KG1 (cell line): ENCODE measurements around the gene IFI27L1.

Experiments used
- DNase-seq: peaks from one replicate; lab custom pipeline; 2025; lab: John Stamatoyannopoulos, UW

The IFI27L1 gene

DNA sequence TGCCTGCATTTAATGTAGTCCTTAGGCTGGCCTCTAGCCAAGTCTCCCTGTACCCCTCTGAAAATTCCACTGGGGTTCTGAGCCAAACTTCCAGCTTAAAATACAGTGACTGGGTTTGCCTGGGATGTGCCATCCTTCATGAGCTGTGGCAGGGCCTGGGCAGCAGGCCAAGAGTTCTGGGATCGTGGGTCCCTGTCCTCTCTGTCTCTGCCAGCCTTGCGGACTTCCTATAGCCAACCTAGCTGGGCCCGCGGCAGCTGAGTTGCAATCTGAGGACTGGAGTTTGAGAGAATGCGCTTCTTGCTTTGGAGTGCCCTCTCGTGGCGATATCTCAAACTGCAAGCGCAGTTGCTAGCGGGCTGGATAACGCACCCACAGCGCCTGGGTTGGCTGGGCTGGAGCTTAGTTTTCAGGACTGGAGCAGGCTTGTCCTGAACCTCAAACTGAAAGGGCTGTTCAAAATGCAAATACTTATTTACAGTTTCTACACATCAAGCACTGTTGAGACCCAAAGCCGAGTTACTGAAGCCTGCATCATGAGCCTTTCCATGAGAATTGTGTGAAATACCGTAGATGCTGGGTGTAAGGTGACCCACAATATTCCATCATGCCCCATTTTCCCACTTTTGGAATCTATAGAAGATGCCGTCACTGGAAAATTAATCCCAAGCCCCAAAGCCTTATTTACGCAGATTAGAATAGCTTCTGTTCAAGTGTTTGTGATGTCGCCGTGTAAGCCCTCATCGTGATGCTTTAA, 55.6 kb downstream of the IFI27L1 start:
- DNase-seq = peak; percentile 54

DNA sequence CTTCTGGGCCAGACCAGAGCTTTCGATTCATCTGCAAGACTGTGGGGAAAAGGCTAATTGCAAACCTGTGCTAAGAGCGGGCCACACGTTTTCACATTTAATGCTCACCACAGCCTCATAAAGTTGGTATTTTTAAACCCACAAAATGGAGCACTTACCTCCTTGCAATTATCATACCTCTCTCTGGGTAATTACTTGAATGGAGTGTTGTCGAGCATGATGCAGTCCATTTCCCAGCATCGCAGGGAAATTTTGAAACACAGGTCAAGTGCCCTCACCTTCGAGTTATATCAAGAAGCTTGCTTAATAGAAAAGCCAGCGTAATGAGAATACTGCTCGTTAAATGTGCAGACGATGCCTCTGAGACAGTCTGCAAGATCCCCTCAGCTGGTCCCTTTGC, 57.1 kb downstream of the IFI27L1 start:
- DNase-seq = no peak

DNA sequence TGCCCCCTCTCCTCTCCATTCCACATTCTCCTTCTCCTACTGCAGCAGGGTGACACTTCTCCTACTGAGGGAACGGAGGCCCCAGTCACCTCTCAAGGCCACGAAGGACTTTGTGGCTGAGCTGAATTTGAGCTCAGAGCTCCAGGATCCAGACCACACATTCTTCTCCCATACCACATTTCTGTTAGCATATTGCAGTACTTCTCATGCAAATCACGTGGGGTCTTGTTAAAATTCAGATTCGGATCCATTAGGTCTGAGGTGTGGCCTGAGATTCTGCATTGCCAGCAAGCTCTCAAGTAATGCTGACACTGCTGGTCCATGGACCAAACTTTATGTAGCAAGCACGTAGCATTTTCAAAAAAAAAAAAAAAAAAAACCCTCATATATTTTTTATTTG, 57.9 kb downstream of the IFI27L1 start:
- no peak for DNase-seq

- DNase-seq = no peak
These were observed 58.3 kb downstream of the IFI27L1 start for GRCh38 chr14:94139421-94139820.

DNA sequence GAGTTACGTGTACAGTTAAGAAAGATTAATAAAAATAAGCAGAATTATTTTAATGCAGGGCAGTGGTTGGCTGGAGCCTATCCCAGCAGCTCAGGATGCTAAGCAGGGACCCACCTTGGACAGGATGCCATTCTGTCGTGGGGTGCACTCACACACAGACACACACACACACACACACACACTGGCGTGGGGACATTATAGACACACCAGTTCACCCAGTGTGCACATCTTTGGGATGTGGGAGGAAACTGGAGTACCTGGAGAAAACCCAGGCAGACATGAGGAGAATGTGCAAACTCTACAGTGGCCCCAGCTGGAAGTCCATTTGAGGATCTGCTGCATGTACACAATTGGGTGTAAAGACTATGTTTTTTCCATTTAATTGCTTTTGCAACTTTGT, 61.1 kb downstream of the IFI27L1 start:
- DNase-seq = no peak

GRCh38 chr14:94142836-94143235, 61.7 kb downstream of the IFI27L1 start:
- DNase-seq = no peak

DNA sequence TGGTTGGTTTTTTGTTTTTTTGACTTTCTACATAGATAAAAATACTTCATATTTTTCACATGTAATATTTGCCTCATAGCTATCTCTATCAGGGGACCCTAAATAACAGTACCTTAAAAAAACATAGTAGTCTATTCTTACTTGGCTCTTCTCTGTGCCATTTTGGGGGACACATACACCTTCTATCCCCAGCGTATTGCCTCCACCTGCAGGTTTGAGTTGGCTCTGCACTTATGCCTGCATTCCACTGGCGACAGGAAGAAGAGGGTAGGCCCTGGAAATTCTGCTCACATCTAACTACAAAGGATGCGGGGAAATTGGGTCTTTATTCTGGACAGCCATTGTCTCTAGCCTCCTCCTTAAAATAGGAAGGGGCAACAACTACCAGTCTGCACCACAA, 62.1 kb downstream of the IFI27L1 start:
- DNase-seq = no peak

DNA sequence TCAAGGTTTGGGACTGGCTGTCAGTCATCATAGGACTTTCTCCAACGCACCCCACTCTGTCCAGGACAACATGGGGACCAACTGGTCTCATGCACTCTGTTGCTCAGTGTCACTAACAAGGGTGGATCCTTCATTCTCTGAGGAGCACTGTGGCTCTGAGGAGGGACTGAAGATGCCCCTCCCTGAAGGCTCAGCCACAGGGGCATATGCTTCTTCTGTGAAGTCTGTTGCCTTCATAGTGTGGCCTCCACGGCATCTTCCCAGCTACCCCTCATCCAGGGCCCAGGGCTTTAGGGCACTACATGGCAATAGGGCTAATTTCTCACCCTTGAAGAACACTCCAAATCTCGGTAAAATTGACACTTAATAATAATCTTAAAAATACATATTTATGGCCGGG, 62.6 kb downstream of the IFI27L1 start:
- DNase-seq = no peak

- no peak for DNase-seq
These were observed 63.7 kb downstream of the IFI27L1 start for GRCh38 chr14:94144765-94145164.

DNA sequence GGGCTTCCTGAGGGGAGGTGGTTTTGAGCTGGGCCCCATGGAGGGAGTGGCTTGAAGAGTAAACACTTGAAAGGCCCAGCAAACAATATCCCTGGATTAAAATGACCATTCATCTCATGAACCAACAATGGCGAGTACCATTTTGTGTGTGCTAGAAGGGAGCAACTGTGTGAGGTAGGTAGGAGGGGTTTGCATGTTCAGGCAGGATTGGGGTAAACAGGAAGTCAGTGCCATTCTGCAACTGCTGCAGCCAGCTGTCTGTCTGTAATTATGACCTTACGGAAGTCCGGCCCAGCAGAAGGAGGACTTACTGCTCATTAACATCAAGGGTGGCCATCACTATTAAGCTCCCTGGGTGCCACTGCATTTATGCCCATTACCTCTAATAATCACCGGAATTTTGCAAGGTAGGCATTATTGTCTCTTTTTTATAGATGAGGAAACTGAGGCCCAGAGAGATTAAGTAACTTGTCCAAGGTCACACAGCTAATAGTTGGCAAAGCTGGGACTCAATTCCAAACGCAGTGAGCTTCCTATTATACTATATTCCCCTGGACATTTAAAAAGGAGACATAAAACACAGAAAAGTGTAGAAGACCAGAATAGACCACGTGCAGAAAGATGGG, 64.9 kb downstream of the IFI27L1 start:
- no peak for DNase-seq
